ENCODE data around the gene SAPCD2.

The SAPCD2 gene

GRCh38 chr9:137089232-137089947 lies 19.0 kb upstream of the SAPCD2 start:
- Histone ChIP-seq H2AFZ (ENCODE audit: low read length) (no peak overlapping the region), H3K4me3 (ENCODE audit: low read length) (no peak overlapping the region), H3F3A (ENCODE audit: insufficient read depth, low read length) (no peaks in the 10 kb centered on the region; the same call in 1 of the 2 replicates), H3K36me3 (replicated peaks; ENCODE audit: insufficient read depth, low read length) (no peaks in the 10 kb centered on the region), H3K27ac (ENCODE audit: low read length) (no peak overlapping the region), H3K9ac (ENCODE audit: low read length) (no peak overlapping the region), H3K4me2 (ENCODE audit: low read depth, low read length) (no peak overlapping the region), H3K79me2 (ENCODE audit: low read length) (0 out of 2 replicates have a peak, but pooled peaks cover 3% of the 10 kb centered on the region), H3K9me3 (replicated peaks; ENCODE audit: insufficient read depth, low read length) (no peaks in the 10 kb centered on the region), H3K27me3 (replicated peaks; ENCODE audit: insufficient read depth, low read length) (no peaks in the 10 kb centered on the region), H4K20me1 (ENCODE audit: insufficient read depth, low read length) (no peaks in the 10 kb centered on the region), H3K9me2 (replicated peaks; ENCODE audit: insufficient read depth, low read length) (no peaks in the 10 kb centered on the region), H3K4me1 (ENCODE audit: low read length) (peaks cover 12% of the 10 kb centered on the region)
- DNase-seq = no peak
- TF ChIP-seq, protein P1, sequence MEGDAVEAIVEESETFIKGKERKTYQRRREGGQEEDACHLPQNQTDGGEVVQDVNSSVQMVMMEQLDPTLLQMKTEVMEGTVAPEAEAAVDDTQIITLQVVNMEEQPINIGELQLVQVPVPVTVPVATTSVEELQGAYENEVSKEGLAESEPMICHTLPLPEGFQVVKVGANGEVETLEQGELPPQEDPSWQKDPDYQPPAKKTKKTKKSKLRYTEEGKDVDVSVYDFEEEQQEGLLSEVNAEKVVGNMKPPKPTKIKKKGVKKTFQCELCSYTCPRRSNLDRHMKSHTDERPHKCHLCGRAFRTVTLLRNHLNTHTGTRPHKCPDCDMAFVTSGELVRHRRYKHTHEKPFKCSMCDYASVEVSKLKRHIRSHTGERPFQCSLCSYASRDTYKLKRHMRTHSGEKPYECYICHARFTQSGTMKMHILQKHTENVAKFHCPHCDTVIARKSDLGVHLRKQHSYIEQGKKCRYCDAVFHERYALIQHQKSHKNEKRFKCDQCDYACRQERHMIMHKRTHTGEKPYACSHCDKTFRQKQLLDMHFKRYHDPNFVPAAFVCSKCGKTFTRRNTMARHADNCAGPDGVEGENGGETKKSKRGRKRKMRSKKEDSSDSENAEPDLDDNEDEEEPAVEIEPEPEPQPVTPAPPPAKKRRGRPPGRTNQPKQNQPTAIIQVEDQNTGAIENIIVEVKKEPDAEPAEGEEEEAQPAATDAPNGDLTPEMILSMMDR (IDR thresholded peaks at IDR 0.05; ENCODE audit: low read length) = no peak
- no peak for TF ChIP-seq EZH2 (optimal IDR thresholded peaks at IDR 0.05; ENCODE audit: low read depth, low read length)
- TF ChIP-seq EZH2phosphoT487 (IDR thresholded peaks at IDR 0.05; ENCODE audit: low read length) = no peak

GRCh38 chr9:137088121-137088520 lies 17.8 kb upstream of the SAPCD2 start:
- H3K79me2 ChIP-seq (ENCODE audit: low read length) = 0 out of 2 replicates have a peak, but pooled peaks cover 3% of the 10 kb centered on the region
- H3K27ac ChIP-seq (ENCODE audit: low read length) = no peak overlapping the region
- H2AFZ ChIP-seq (ENCODE audit: low read length) = no peak overlapping the region
- no peak for DNase-seq
- H3K9me3 ChIP-seq (replicated peaks; ENCODE audit: insufficient read depth, low read length) = no peaks in the 10 kb centered on the region
- no peaks in the 10 kb centered on the region for H3K36me3 ChIP-seq (replicated peaks; ENCODE audit: insufficient read depth, low read length)
- peaks cover 6% of the 10 kb centered on the region; the same call in 1 of the 2 replicates for H3F3A ChIP-seq (ENCODE audit: insufficient read depth, low read length)
- no peaks in the 10 kb centered on the region for H3K27me3 ChIP-seq (replicated peaks; ENCODE audit: insufficient read depth, low read length)
- no peaks in the 10 kb centered on the region for H4K20me1 ChIP-seq (ENCODE audit: insufficient read depth, low read length)
- peaks cover 12% of the 10 kb centered on the region for H3K4me1 ChIP-seq (ENCODE audit: low read length)
- TF ChIP-seq EZH2 (optimal IDR thresholded peaks at IDR 0.05; ENCODE audit: low read depth, low read length) = no peak
- no peak for TF ChIP-seq EZH2phosphoT487 (IDR thresholded peaks at IDR 0.05; ENCODE audit: low read length)
- TF ChIP-seq, protein P1 (IDR thresholded peaks at IDR 0.05; ENCODE audit: low read length) = no peak
- no peaks in the 10 kb centered on the region for H3K9me2 ChIP-seq (replicated peaks; ENCODE audit: insufficient read depth, low read length)
- no peak overlapping the region for H3K4me3 ChIP-seq (ENCODE audit: low read length)
- peak overlapping the region; percentile 69; the same call in 1 of the 2 replicates for H3K4me2 ChIP-seq (ENCODE audit: low read depth, low read length)
- no peak overlapping the region for H3K9ac ChIP-seq (ENCODE audit: low read length)

DNA sequence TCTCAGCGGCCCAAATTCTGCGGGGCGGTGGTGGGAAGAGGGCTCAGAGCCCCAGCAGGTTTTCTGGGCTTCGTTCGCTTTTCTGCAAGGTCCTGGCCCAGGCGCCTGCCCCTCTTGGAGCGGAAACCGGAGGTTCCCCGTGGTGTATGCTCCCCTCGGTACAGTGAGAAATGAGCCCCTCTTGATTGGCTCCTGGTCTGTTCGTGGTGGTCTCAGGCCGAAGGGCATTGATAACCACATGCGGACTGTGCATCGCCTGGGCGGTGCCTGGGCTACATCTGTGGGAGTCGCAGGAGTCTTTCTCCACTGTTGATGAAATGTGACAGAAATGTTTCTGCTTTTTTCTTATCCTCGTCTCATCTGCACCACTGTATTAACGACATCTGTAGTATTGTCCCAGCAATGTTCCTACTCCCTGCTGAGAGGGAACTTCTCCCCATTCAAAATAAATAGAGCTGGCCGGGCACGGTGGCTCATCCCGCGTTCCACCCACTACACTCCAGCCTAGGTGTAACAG lies 17.1 kb upstream of the SAPCD2 start:
- TF ChIP-seq EZH2phosphoT487 (IDR thresholded peaks at IDR 0.05; ENCODE audit: low read length) = no peak
- Histone ChIP-seq H3K4me1 (ENCODE audit: low read length) (peaks cover 12% of the 10 kb centered on the region), H3K27me3 (replicated peaks; ENCODE audit: insufficient read depth, low read length) (no peaks in the 10 kb centered on the region), H3K9ac (ENCODE audit: low read length) (peak overlapping the region; percentile 82), H3K4me3 (ENCODE audit: low read length) (peak overlapping the region; percentile 85), H4K20me1 (ENCODE audit: insufficient read depth, low read length) (no peaks in the 10 kb centered on the region), H3K79me2 (ENCODE audit: low read length) (0 out of 2 replicates have a peak, but pooled peaks cover 3% of the 10 kb centered on the region), H3F3A (ENCODE audit: insufficient read depth, low read length) (peaks cover 6% of the 10 kb centered on the region; the same call in 1 of the 2 replicates), H2AFZ (ENCODE audit: low read length) (peak overlapping the region; percentile 68), H3K27ac (ENCODE audit: low read length) (peak overlapping the region; percentile 73; the same call in 1 of the 2 replicates), H3K9me3 (replicated peaks; ENCODE audit: insufficient read depth, low read length) (no peaks in the 10 kb centered on the region), H3K36me3 (replicated peaks; ENCODE audit: insufficient read depth, low read length) (no peaks in the 10 kb centered on the region), H3K4me2 (ENCODE audit: low read depth, low read length) (peak overlapping the region; percentile 69), H3K9me2 (replicated peaks; ENCODE audit: insufficient read depth, low read length) (no peaks in the 10 kb centered on the region)
- peak; percentile 21 for DNase-seq

Measured in MM.1S (cell line).